ENCODE data around the gene PCSK6. TPM values are rescaled to one million over a fixed set of nuclear protein-coding genes. Genes with fewer than 3 reads are reported as not detected.
"Not testable (repeated sequence)": the region's sequence is repeated elsewhere in the genome, so short reads cannot be mapped to it uniquely, and the experiment has no call there.

Gene PCSK6
- total RNA-seq, 1 donor from 2014 or later = 33.8 TPM

GRCh38 chr15:101362986-101363566 is 126.4 kb downstream of the PCSK6 start:
- intact Hi-C loops (cut with DNase I) = loop anchor here (10.0 kb wide), 1 partner anchor 222 kb away; no protein-coding TSS in a partner anchor
- ATAC-seq (no peak), DNase-seq (ENCODE audit: missing footprints) (no peak)

- intact Hi-C loops (cut with DNase I) = loop anchor here (10.0 kb wide), 1 partner anchor 222 kb away; no protein-coding TSS in a partner anchor
- no peak for ATAC-seq
- DNase-seq (ENCODE audit: missing footprints) = no peak
Measured at GRCh38 chr15:101362359-101362758, 127.1 kb downstream of the PCSK6 start.

- DNase-seq (ENCODE audit: missing footprints) = no peak
- no peak for ATAC-seq
- intact Hi-C loops (cut with DNase I) = loop anchor here (10.0 kb wide), 1 partner anchor 223 kb away; no protein-coding TSS in a partner anchor
Measured at GRCh38 chr15:101361418-101361817, 128.1 kb downstream of the PCSK6 start.

- DNase-seq (ENCODE audit: missing footprints) (no peak), ATAC-seq (peak; percentile 12)
- intact Hi-C loops (cut with DNase I) = loop anchor here (2.0 kb wide), 1 partner anchor 141 kb away; no protein-coding TSS in a partner anchor
Measured at GRCh38 chr15:101359365-101359947, 130.1 kb downstream of the PCSK6 start.

- peak; percentile 78 for ATAC-seq
- DNase-seq (ENCODE audit: missing footprints) = no peak
- intact Hi-C loops (cut with DNase I) = loop anchor here (2.0 kb wide), 1 partner anchor 142 kb away; no protein-coding TSS in a partner anchor
Measured at GRCh38 chr15:101358895-101359294, 130.6 kb downstream of the PCSK6 start.

GRCh38 chr15:101357885-101358284 is 131.6 kb downstream of the PCSK6 start:
- no peak for DNase-seq (ENCODE audit: missing footprints)
- intact Hi-C loops (cut with DNase I) = loop anchor here (1.0 to 2.0 kb wide), 2 partner anchors 10 to 143 kb away; no protein-coding TSS in a partner anchor
- no peak for ATAC-seq

- ATAC-seq (peak; percentile 89), DNase-seq (ENCODE audit: missing footprints) (peak; percentile 77)
- intact Hi-C loops (cut with DNase I) = loop anchor here (1.0 kb wide), 1 partner anchor 11 kb away; no protein-coding TSS in a partner anchor
Measured at GRCh38 chr15:101357333-101357732, 132.2 kb downstream of the PCSK6 start.

GRCh38 chr15:101356512-101357172 is 132.9 kb downstream of the PCSK6 start:
- intact Hi-C loops (cut with DNase I) = loop anchor here (1.0 kb wide), 1 partner anchor 12 kb away; no protein-coding TSS in a partner anchor
- not testable (repeated sequence) for ATAC-seq; DNase-seq (ENCODE audit: missing footprints)

GRCh38 chr15:101355678-101356464 is 133.6 kb downstream of the PCSK6 start:
- no peak for ATAC-seq
- no peak for DNase-seq (ENCODE audit: missing footprints)
- intact Hi-C loops (cut with DNase I) = no loop called here

- ATAC-seq (no peak), DNase-seq (ENCODE audit: missing footprints) (no peak)
- intact Hi-C loops (cut with DNase I) = no loop called here
Measured at GRCh38 chr15:101354891-101355623, 134.4 kb downstream of the PCSK6 start.

GRCh38 chr15:101353240-101353639 is 136.3 kb downstream of the PCSK6 start:
- no peak for DNase-seq (ENCODE audit: missing footprints)
- intact Hi-C loops (cut with DNase I) = no loop called here
- ATAC-seq = no peak

GRCh38 chr15:101351736-101352135 is 137.8 kb downstream of the PCSK6 start:
- intact Hi-C loops (cut with DNase I) = no loop called here
- no peak for ATAC-seq

GRCh38 chr15:101349047-101349951 is 140.2 kb downstream of the PCSK6 start:
- no peak for DNase-seq (ENCODE audit: missing footprints)
- intact Hi-C loops (cut with DNase I) = no loop called here
- no peak for ATAC-seq

More at GRCh38 chr15:101351736-101352135, 137.8 kb downstream of the PCSK6 start:
- no peak for DNase-seq (ENCODE audit: missing footprints)

- ATAC-seq (peak; percentile 71), DNase-seq (ENCODE audit: missing footprints) (no peak)
- intact Hi-C loops (cut with DNase I) = no loop called here
Measured at GRCh38 chr15:101348643-101349042, 140.9 kb downstream of the PCSK6 start.

- ATAC-seq = peak; percentile 9
- intact Hi-C loops (cut with DNase I) = no loop called here
- DNase-seq (ENCODE audit: missing footprints) = no peak
Measured at GRCh38 chr15:101348015-101348414, 141.5 kb downstream of the PCSK6 start.

- peak; percentile 51 for ATAC-seq
- intact Hi-C loops (cut with DNase I) = no loop called here
Measured at GRCh38 chr15:101347454-101347853, 142.1 kb downstream of the PCSK6 start.

GRCh38 chr15:101346928-101347327 is 142.6 kb downstream of the PCSK6 start:
- intact Hi-C loops (cut with DNase I) = no loop called here
- ATAC-seq (peak; percentile 30), DNase-seq (ENCODE audit: missing footprints) (no peak)

More at GRCh38 chr15:101347454-101347853, 142.1 kb downstream of the PCSK6 start:
- DNase-seq (ENCODE audit: missing footprints) = no peak

Measured in Right ventricle myocardium inferior (tissue), 1 donor.